GM19240 (cell line): ENCODE data around the gene DENND1A.
"Not testable (repeated sequence)": the region's sequence is repeated elsewhere in the genome, so short reads cannot be mapped to it uniquely, and the experiment has no call there.

Source experiments
- DNase-seq: peaks from one replicate; pipeline ENCODE4 v3.0.0; 2011; ENCODE audit warnings: low spot score; ENCODE audit not compliant: insufficient read length

DENND1A gene

GRCh38 chr9:123820139-123820538 is 109.8 kb downstream of the DENND1A start:
- DNase-seq: no peak

GRCh38 chr9:123816817-123817472 is 113.0 kb downstream of the DENND1A start:
- DNase-seq: no peak

GRCh38 chr9:123815856-123816255 is 114.1 kb downstream of the DENND1A start:
- not testable (repeated sequence) for DNase-seq

- no peak for DNase-seq
These were observed 115.4 kb downstream of the DENND1A start for GRCh38 chr9:123814496-123814895.

- DNase-seq: no peak
These were observed 116.9 kb downstream of the DENND1A start for GRCh38 chr9:123812984-123813383.

GRCh38 chr9:123807251-123807650 is 122.7 kb downstream of the DENND1A start:
- no peak for DNase-seq

GRCh38 chr9:123806829-123807228 is 123.1 kb downstream of the DENND1A start:
- DNase-seq: no peak

GRCh38 chr9:123798195-123798594 is 131.7 kb downstream of the DENND1A start:
- no peak for DNase-seq

- no peak for DNase-seq
These were observed 133.1 kb downstream of the DENND1A start for GRCh38 chr9:123796618-123797484.

GRCh38 chr9:123796094-123796493 is 133.8 kb downstream of the DENND1A start:
- no peak for DNase-seq

- no peak for DNase-seq
These were observed 134.6 kb downstream of the DENND1A start for GRCh38 chr9:123795336-123795735.

GRCh38 chr9:123792501-123792900 is 137.4 kb downstream of the DENND1A start:
- no peak for DNase-seq

- no peak for DNase-seq
These were observed 140.2 kb downstream of the DENND1A start for GRCh38 chr9:123789554-123790292.

GRCh38 chr9:123787416-123787815 is 142.5 kb downstream of the DENND1A start:
- DNase-seq: no peak

- no peak for DNase-seq
These were observed 145.4 kb downstream of the DENND1A start for GRCh38 chr9:123784518-123784917.

- no peak for DNase-seq
These were observed 151.6 kb downstream of the DENND1A start for GRCh38 chr9:123778232-123778902.

- no peak for DNase-seq
These were observed 153.0 kb downstream of the DENND1A start for GRCh38 chr9:123776708-123777537.

GRCh38 chr9:123775289-123776284 is 154.3 kb downstream of the DENND1A start:
- DNase-seq: no peak

GRCh38 chr9:123773783-123774182 is 156.1 kb downstream of the DENND1A start:
- DNase-seq: no peak
